Parathyroid adenoma (tissue), 2 donors: ENCODE data around the gene AP2A1.

Experiments used
- H2AFZ ChIP-seq: fragments of 300-600 bp; sonication (generic); one replicate; pipeline ENCODE4 v1.7.0; 2017; ENCODE audit warnings: antibody characterized with exemption, mild to moderate bottlenecking
- H3K27ac ChIP-seq: fragments of 300-600 bp; sonication (generic); one replicate; pipeline ENCODE4 v1.7.0; 2017
- H3K27me3 ChIP-seq: fragments of 300-600 bp; sonication (generic); one replicate; pipeline ENCODE4 v1.7.0; 2017; ENCODE audit warnings: low read length; ENCODE audit not compliant: control insufficient read depth, insufficient read depth
- H3K36me3 ChIP-seq: fragments of 300-600 bp; sonication (generic); one replicate; pipeline ENCODE4 v1.7.0; 2017; ENCODE audit warnings: low read length; ENCODE audit not compliant: control insufficient read depth, insufficient read depth
- H3K4me1 ChIP-seq: fragments of 300-600 bp; sonication (generic); one replicate; pipeline ENCODE4 v1.7.0; 2017; ENCODE audit warnings: control low read depth
- H3K4me2 ChIP-seq: fragments of 300-600 bp; sonication (generic); one replicate; pipeline ENCODE4 v1.7.0; 2017; ENCODE audit warnings: low read length
- H3K4me3 ChIP-seq: fragments of 300-600 bp; sonication (generic); one replicate; pipeline ENCODE4 v1.7.0; 2017; ENCODE audit warnings: low read depth, low read length
- H3K79me2 ChIP-seq: fragments of 300-600 bp; sonication (generic); one replicate; pipeline ENCODE4 v1.7.0; 2017; ENCODE audit warnings: control low read depth
- H3K9ac ChIP-seq: fragments of 300-600 bp; sonication (generic); one replicate; pipeline ENCODE4 v1.7.0; 2017; ENCODE audit warnings: mild to moderate bottlenecking
- H3K9me3 ChIP-seq: fragments of 300-600 bp; sonication (generic); one replicate; pipeline ENCODE4 v1.7.0; 2017; ENCODE audit warnings: low read length; ENCODE audit not compliant: control insufficient read depth
- CTCF ChIP-seq: fragments of 300-600 bp; sonication (generic); IDR thresholded peaks from one replicate; pipeline ENCODE4 v1.7.0; 2017; ENCODE audit warnings: antibody characterized with exemption, mild to moderate bottlenecking
- donor health status: primary hyperparathyroidism.

Gene AP2A1

GRCh38 chr19:49838885-49839588, 72.2 kb downstream of the AP2A1 start:
- Histone ChIP-seq H3K4me2 (no peak overlapping the region), H3K27me3 (no peaks in the 10 kb centered on the region), H3K4me3 (no peak overlapping the region), H3K27ac (no peak overlapping the region), H3K79me2 (no peaks in the 10 kb centered on the region), H3K36me3 (no peaks in the 10 kb centered on the region), H3K4me1 (no peaks in the 10 kb centered on the region), H2AFZ (no peak overlapping the region), H3K9me3 (no peaks in the 10 kb centered on the region), H3K9ac (no peak overlapping the region)
- TF ChIP-seq CTCF = no peak

- H3K9me3 ChIP-seq = no peaks in the 10 kb centered on the region
- H3K36me3 ChIP-seq = no peaks in the 10 kb centered on the region
- no peak overlapping the region for H2AFZ ChIP-seq
- no peak for TF ChIP-seq CTCF
- no peaks in the 10 kb centered on the region for H3K27me3 ChIP-seq
- no peaks in the 10 kb centered on the region for H3K4me1 ChIP-seq
- H3K4me3 ChIP-seq = no peak overlapping the region
- no peak overlapping the region for H3K9ac ChIP-seq
- no peak overlapping the region for H3K27ac ChIP-seq
- no peak overlapping the region for H3K4me2 ChIP-seq
- H3K79me2 ChIP-seq = no peaks in the 10 kb centered on the region
Measured at GRCh38 chr19:49839713-49840112, 72.9 kb downstream of the AP2A1 start.

GRCh38 chr19:49840321-49840720, 73.5 kb downstream of the AP2A1 start:
- H3K9me3 ChIP-seq = no peaks in the 10 kb centered on the region
- H3K4me2 ChIP-seq = no peak overlapping the region
- H3K27me3 ChIP-seq = no peaks in the 10 kb centered on the region
- no peaks in the 10 kb centered on the region for H3K4me1 ChIP-seq
- H3K36me3 ChIP-seq = no peaks in the 10 kb centered on the region
- no peak overlapping the region for H3K27ac ChIP-seq
- H3K9ac ChIP-seq = no peak overlapping the region
- no peak overlapping the region for H2AFZ ChIP-seq
- no peaks in the 10 kb centered on the region for H3K79me2 ChIP-seq
- H3K4me3 ChIP-seq = no peak overlapping the region
- no peak for TF ChIP-seq CTCF

- no peak overlapping the region for H3K9ac ChIP-seq
- H3K4me1 ChIP-seq = no peaks in the 10 kb centered on the region
- no peak overlapping the region for H2AFZ ChIP-seq
- no peaks in the 10 kb centered on the region for H3K9me3 ChIP-seq
- H3K4me3 ChIP-seq = no peak overlapping the region
- no peaks in the 10 kb centered on the region for H3K79me2 ChIP-seq
- H3K27ac ChIP-seq = no peak overlapping the region
- no peaks in the 10 kb centered on the region for H3K27me3 ChIP-seq
- H3K4me2 ChIP-seq = no peak overlapping the region
- no peak for TF ChIP-seq CTCF
- no peaks in the 10 kb centered on the region for H3K36me3 ChIP-seq
Measured at GRCh38 chr19:49840736-49841249, 74.0 kb downstream of the AP2A1 start.

GRCh38 chr19:49843265-49843664, 76.5 kb downstream of the AP2A1 start:
- Histone ChIP-seq H2AFZ (no peak overlapping the region), H3K27ac (no peak overlapping the region), H3K79me2 (no peaks in the 10 kb centered on the region), H3K9ac (no peak overlapping the region), H3K27me3 (no peaks in the 10 kb centered on the region), H3K4me3 (no peak overlapping the region), H3K9me3 (no peaks in the 10 kb centered on the region), H3K4me2 (no peak overlapping the region), H3K36me3 (no peaks in the 10 kb centered on the region), H3K4me1 (no peaks in the 10 kb centered on the region)
- no peak for TF ChIP-seq CTCF
